HepG2 (cell line): Measurements from ENCODE around the gene MAP3K8. TPM values are rescaled to one million over a fixed set of nuclear protein-coding genes. Genes with fewer than 3 reads are reported as not detected.

Experiments used
- ATAC-seq: fragments of 200-7000 bp; cut with Tn5 transposase; 3 replicates; pipeline ENCODE4 v1.9.1; 2020; ENCODE audit warnings: mild to moderate bottlenecking, moderate library complexity
- Bru-seq: library from RNA; stranded (reverse); fragments of 400-500 nt; gene quantifications from one replicate; lab custom pipeline; 2021; lab: Mats Ljungman, UMichigan
- BruChase-seq, 2 experiments: library from RNA; stranded (reverse); fragments of 400-500 nt; gene quantifications; one replicate each; lab custom pipeline; 2021; lab: Mats Ljungman, UMichigan
- BruUV-seq: library from RNA; stranded (reverse); fragments of 400-500 nt; replicated peaks from 2 replicates; lab custom pipeline; 2021; lab: Mats Ljungman, UMichigan
- CTCF ChIA-PET: fragments of 300-600 bp; formaldehyde crosslinking; extraction: SDS; loops from one replicate; lab custom pipeline; 2021; ENCODE audit warnings: low total read pairs, inconsistent platforms, low intra/inter-chr PET ratio; lab: Yijun Ruan, JAX
- POLR2A ChIA-PET: fragments of 350-600 bp; sonication (Branson Sonifier 250); formaldehyde crosslinking; loops from one replicate; lab custom pipeline; 2020; ENCODE audit warnings: antibody characterized with exemption, inconsistent platforms; lab: Yijun Ruan, JAX
- DNase-seq: peaks from one replicate; pipeline ENCODE4 v3.0.0-alpha.2; 2015; ENCODE audit warnings: low spot score
- FAIRE-seq: peaks from 3 replicates; lab custom pipeline; 2011; peaks lifted over from hg19 to GRCh38; lab: Jason Lieb, UNC
- H2AFZ ChIP-seq: one replicate; pipeline ENCODE4 v1.6.1; 2011; ENCODE audit warnings: low read length, inconsistent platforms
- H3K27ac ChIP-seq: fragments of 300-600 bp; 3 replicates; pipeline ENCODE4 v1.8.0; 2011; ENCODE audit warnings: mixed run types, mild to moderate bottlenecking, mixed read lengths, low read length, inconsistent platforms; ENCODE audit not compliant: insufficient read depth; ENCODE audit errors: extremely low read length
- H3K27me3 ChIP-seq, 2 experiments: fragments of 200-600 bp in 1 of 2; 2 replicates in 1 of 2; 3 replicates in 1 of 2; pipeline versions ENCODE4 v1.6.0 to v1.8.0; 2011; ENCODE audit warnings: low read length in 2 of 2, mild to moderate bottlenecking in 2 of 2, moderate library complexity in 2 of 2, inconsistent platforms in 1 of 2; ENCODE audit not compliant: insufficient read depth in 2 of 2, control insufficient read depth in 1 of 2
- H3K36me3 ChIP-seq, 2 experiments: fragments of 200-600 bp in 1 of 2; replicated peaks in 1 of 2; 2 replicates in 1 of 2; 3 replicates in 1 of 2; pipeline versions ENCODE4 v1.5.1 to v1.8.0; 2011; ENCODE audit warnings: low read length in 2 of 2, inconsistent platforms in 1 of 2; ENCODE audit not compliant: insufficient read depth in 2 of 2, control insufficient read depth in 1 of 2
- H3K4me1 ChIP-seq: 2 replicates; pipeline ENCODE4 v1.5.1; 2012; ENCODE audit warnings: low read length, inconsistent platforms; ENCODE audit not compliant: insufficient read depth
- H3K4me2 ChIP-seq: 2 replicates; pipeline ENCODE4 v1.6.0; 2011; ENCODE audit warnings: low read depth, low read length, inconsistent platforms
- H3K4me3 ChIP-seq, 3 experiments: fragments of 200-600 bp in 1 of 3; sonication (generic), shearing (Covaris generic) in 1 of 3; replicated peaks in 1 of 3; 2 replicates each; pipeline ENCODE4 v1.5.1; 2011 to 2016; ENCODE audit warnings: low read length in 3 of 3, inconsistent platforms in 2 of 3, low read depth in 2 of 3, mild to moderate bottlenecking in 2 of 3, control low read depth in 1 of 3, mixed read lengths in 1 of 3; ENCODE audit not compliant: insufficient read depth in 1 of 3
- H3K79me2 ChIP-seq: one replicate; pipeline ENCODE4 v1.6.1; 2011; ENCODE audit warnings: low read length, inconsistent platforms; ENCODE audit not compliant: insufficient read depth
- H3K9ac ChIP-seq: 2 replicates; pipeline ENCODE4 v1.6.0; 2011; ENCODE audit warnings: mild to moderate bottlenecking, low read depth, low read length, inconsistent platforms; ENCODE audit not compliant: insufficient read depth
- H3K9me3 ChIP-seq: 2 replicates; pipeline ENCODE4 v1.5.1; 2012; ENCODE audit warnings: mild to moderate bottlenecking, low read length
- H4K20me1 ChIP-seq: 2 replicates; pipeline ENCODE4 v1.6.0; 2011; ENCODE audit warnings: inconsistent platforms, mild to moderate bottlenecking, low read length, moderate library complexity; ENCODE audit not compliant: insufficient read depth
- HDAC6 ChIP-seq: fragments of 200-600 bp; sonication (generic); IDR thresholded peaks from 2 replicates; pipeline ENCODE4 v1.7.0; 2017; ENCODE audit warnings: mild to moderate bottlenecking, antibody characterized with exemption, low read length, low read depth
- MTA3 ChIP-seq: sonication (generic); formaldehyde crosslinking; IDR thresholded peaks from 2 replicates; pipeline ENCODE4 v1.4.0; 2020; ENCODE audit warnings: missing genetic modification reagents
- MYNN ChIP-seq: sonication (generic); formaldehyde crosslinking; IDR thresholded peaks from 2 replicates; pipeline ENCODE4 v1.4.0; 2020; ENCODE audit warnings: mild to moderate bottlenecking, low read depth, missing genetic modification reagents
- NFYB ChIP-seq: sonication (generic); formaldehyde crosslinking; IDR thresholded peaks from 2 replicates; pipeline ENCODE4 v1.4.0; 2020; ENCODE audit warnings: missing genetic modification reagents
- THYN1 ChIP-seq: sonication (generic); formaldehyde crosslinking; IDR thresholded peaks from 2 replicates; pipeline ENCODE4 v1.8.1; 2023; ENCODE audit warnings: low read depth, mild to moderate bottlenecking, moderate library complexity, missing genetic modification reagents, borderline replicate concordance
- ZBTB4 ChIP-seq: sonication (generic); formaldehyde crosslinking; IDR thresholded peaks from 2 replicates; pipeline ENCODE4 v1.4.0; 2020; ENCODE audit warnings: missing genetic modification reagents, mild to moderate bottlenecking, borderline replicate concordance
- ZFYVE20 ChIP-seq: sonication (generic); formaldehyde crosslinking; IDR thresholded peaks from 2 replicates; pipeline ENCODE4 v1.8.0; 2023; ENCODE audit warnings: low read depth, mild to moderate bottlenecking, moderate library complexity, missing genetic modification reagents, borderline replicate concordance
- ZNF557 ChIP-seq: sonication (generic); formaldehyde crosslinking; IDR thresholded peaks from 2 replicates; pipeline ENCODE4 v1.4.0; 2020; ENCODE audit warnings: missing genetic modification reagents
- WGBS: methylation state at CpG from one replicate; pipeline ENCODE4 v1.1.6; 2017; ENCODE audit warnings: low lambda C conversion rate; 5-methylcytosine and 5-hydroxymethylcytosine counted together
- in situ Hi-C: cut with HindIII; loops from 2 replicates; pipeline ENCODE4 v1.10.0; 2017; ENCODE audit warnings: low pct_unique_long_range_greater_than_20kb; ENCODE audit not compliant: extremely low pct_ligation_motif_present
- intact Hi-C: fragments of 100-400 bp; cut with micrococcal nuclease; formaldehyde crosslinking; loops from one replicate; pipeline ENCODE4 v1.10.0; 2022; ENCODE audit not compliant: unreplicated experiment
- long read RNA-seq, 2 experiments: library from RNA in 1 of 2; library from polyadenylated mRNA in 1 of 2; stranded (forward) in 1 of 2; unstranded in 1 of 2; transcript quantifications; one replicate each; pipeline ENCODE4 v2.0.0, GENCODE V29; 2019 to 2022
- polyA minus RNA-seq, 3 experiments: library from RNA; depleted of rRNA, polyadenylated mRNA; stranded (reverse); fragments of >200 nt; gene quantifications; 2 replicates each; pipeline ENCODE4 v1.2.3, GENCODE V29; 2011; ENCODE audit warnings: low replicate concordance in 1 of 3
- polyA plus RNA-seq, 8 experiments: library from polyadenylated mRNA; depleted of rRNA in 3 of 8; stranded (reverse) in 7 of 8; unstranded in 1 of 8; fragments of >200 nt; fragmentation: Illumina TruSeq in 4 of 8; extraction: Trizol in 4 of 8; gene quantifications; 2 replicates each; pipeline versions ENCODE4 v1.2.1 to v1.2.3, GENCODE V29; 2011 to 2016; ENCODE audit warnings: low read depth in 4 of 8, missing spikeins in 1 of 8, mixed read lengths in 1 of 8; ENCODE audit not compliant: insufficient read depth in 1 of 8
- total RNA-seq, 5 experiments: library from RNA; depleted of rRNA; stranded (reverse); fragments of >200 nt; fragmentation: Illumina TruSeq; extraction: Trizol; gene quantifications; 2 replicates each; pipeline ENCODE4 v1.2.3, GENCODE V29; 2016; ENCODE audit warnings: low read depth in 1 of 5
- TF ChIP-seq, protein P1 (sequence below): IDR thresholded peaks from 2 replicates; pipeline ENCODE4 v1.6.1; 2016; ENCODE audit warnings: mild to moderate bottlenecking
- TF ChIP-seq, protein P2 (sequence below): sonication (generic); formaldehyde crosslinking; IDR thresholded peaks from 2 replicates; pipeline ENCODE4 v1.4.0; 2020; ENCODE audit warnings: mild to moderate bottlenecking, missing genetic modification reagents
- TF ChIP-seq, protein P3 (sequence below): IDR thresholded peaks from 2 replicates; pipeline ENCODE4 v1.6.1; 2012; ENCODE audit warnings: inconsistent platforms

MAP3K8 gene
- total RNA-seq (2016; rRNA removed; fragmentation: Illumina TruSeq; extraction: Trizol), result 19.3 and 21.8 TPM in 2 replicates
- 12.2 and 13.6 TPM in 2 replicates for total RNA-seq (2016; cell fraction: cytosol; rRNA removed; fragmentation: Illumina TruSeq; extraction: Trizol; ENCODE audit: low read depth)
- 18.0 and 21.2 TPM in 2 replicates for total RNA-seq (2016; cell fraction: insoluble cytoplasmic fraction; rRNA removed; fragmentation: Illumina TruSeq; extraction: Trizol)
- 15.3 and 19.2 TPM in 2 replicates for total RNA-seq (2016; cell fraction: membrane; rRNA removed; fragmentation: Illumina TruSeq; extraction: Trizol)
- total RNA-seq (2016; cell fraction: nucleus; rRNA removed; fragmentation: Illumina TruSeq; extraction: Trizol), result 22.1 and 23.1 TPM in 2 replicates
- 26.6 and 37.9 TPM in 2 replicates for polyA plus RNA-seq (2011; rRNA removed)
- 12.9 and 14.6 TPM in 2 replicates for polyA plus RNA-seq (2011; cell fraction: cytosol; rRNA removed)
- 26.9 and 27.5 TPM in 2 replicates for polyA plus RNA-seq (2011; cell fraction: nucleus; rRNA removed)
- polyA plus RNA-seq (2012), result 11.2 and 14.3 TPM in 2 replicates
- polyA plus RNA-seq (2016; cell fraction: cytosol; fragmentation: Illumina TruSeq; extraction: Trizol; ENCODE audit: low read depth), result 8.6 and 13.3 TPM in 2 replicates
- 15.6 and 17.9 TPM in 2 replicates for polyA plus RNA-seq (2016; cell fraction: insoluble cytoplasmic fraction; fragmentation: Illumina TruSeq; extraction: Trizol; ENCODE audit: low read depth)
- 9.4 and 12.4 TPM in 2 replicates for polyA plus RNA-seq (2016; cell fraction: membrane; fragmentation: Illumina TruSeq; extraction: Trizol; ENCODE audit: low read depth)
- polyA plus RNA-seq (2016; cell fraction: nucleus; fragmentation: Illumina TruSeq; extraction: Trizol; ENCODE audit: insufficient read depth, low read depth), result 41.0 and 46.6 TPM in 2 replicates
- 15.0 and 17.4 TPM in 2 replicates for polyA minus RNA-seq (2011; rRNA and poly(A)+ RNA removed; ENCODE audit: low replicate concordance)
- 7.3 and 10.3 TPM in 2 replicates for polyA minus RNA-seq (2011; cell fraction: cytosol; rRNA and poly(A)+ RNA removed)
- polyA minus RNA-seq (2011; cell fraction: nucleus; rRNA and poly(A)+ RNA removed), result 30.6 and 31.2 TPM in 2 replicates
- Bru-seq, nascent RNA, result percentile 87 among the genes with signal in this experiment
- BruChase-seq, experiment 1, labeled RNA remaining after a 6-hour chase, result percentile 70 among the genes with signal in this experiment
- percentile 76 among the genes with signal in this experiment for BruChase-seq, experiment 2, labeled RNA remaining after a 2-hour chase
- long read RNA-seq, experiment 1, partial matches to known transcripts, result 5 of 12 reads
- long read RNA-seq, experiment 1, other reads (novel, unspliced or antisense), result 3 of 12 reads
- long read RNA-seq, experiment 2, partial matches to known transcripts, result 3 of 12 reads
- long read RNA-seq, experiment 2, other reads (novel, unspliced or antisense), result 4 of 12 reads

GRCh38 chr10:30433730-30434272, at the start of gene MAP3K8:
MAP3K8 (plus strand) TSS chr10:30434184; CDS start chr10:30438939, 4,755 bp downstream.
- ATAC-seq (peak; percentile 89), DNase-seq (peak; percentile 89), FAIRE-seq (no peak)
- WGBS, result 0% methylated on average over 3 of the region's 56 CpGs
- peaks cover 50% of the 10 kb centered on the region for H3K4me1 ChIP-seq
- H3K36me3 ChIP-seq, result no peaks in the 10 kb centered on the region; a peak in 2 of 5 replicates
- peak within 1 kb of the TSS; percentile 89 for H3K9ac ChIP-seq
- H4K20me1 ChIP-seq, result peaks cover 20% of the 10 kb centered on the region
- in situ Hi-C loops, result loop anchor here (25.0 kb wide), 1 partner anchor 1504 kb away; the partner anchor contains the start of gene ARHGAP12
- H3K4me3 ChIP-seq, result peak within 1 kb of the TSS; percentile 93 to 97 (median 96)
- H3K27ac ChIP-seq, result peak within 1 kb of the TSS; percentile 97
- ChIA-PET POLR2A (interaction anchor here (0.6 to 3.6 kb wide), 18 partner anchors 10 to 171 kb away, joined by 3 to 53 read pairs (median 4); partner anchors contain the start of gene MTPAP), CTCF (interaction anchor here (1.2 kb wide), 1 partner anchor 10 kb away, joined by 3 read pairs; no protein-coding TSS in a partner anchor)
- H2AFZ ChIP-seq, result no peak within 1 kb of the TSS
- no peaks in the 10 kb centered on the region for H3K9me3 ChIP-seq
- no TSS peak for BruUV-seq
- H3K4me2 ChIP-seq, result peak within 1 kb of the TSS; percentile 95
- peaks cover 40% of the 10 kb centered on the region for H3K79me2 ChIP-seq
- intact Hi-C loops, result no loop called here
- no peaks in the 10 kb centered on the region; a peak in 1 of 5 replicates for H3K27me3 ChIP-seq
- TF ChIP-seq, protein P1, sequence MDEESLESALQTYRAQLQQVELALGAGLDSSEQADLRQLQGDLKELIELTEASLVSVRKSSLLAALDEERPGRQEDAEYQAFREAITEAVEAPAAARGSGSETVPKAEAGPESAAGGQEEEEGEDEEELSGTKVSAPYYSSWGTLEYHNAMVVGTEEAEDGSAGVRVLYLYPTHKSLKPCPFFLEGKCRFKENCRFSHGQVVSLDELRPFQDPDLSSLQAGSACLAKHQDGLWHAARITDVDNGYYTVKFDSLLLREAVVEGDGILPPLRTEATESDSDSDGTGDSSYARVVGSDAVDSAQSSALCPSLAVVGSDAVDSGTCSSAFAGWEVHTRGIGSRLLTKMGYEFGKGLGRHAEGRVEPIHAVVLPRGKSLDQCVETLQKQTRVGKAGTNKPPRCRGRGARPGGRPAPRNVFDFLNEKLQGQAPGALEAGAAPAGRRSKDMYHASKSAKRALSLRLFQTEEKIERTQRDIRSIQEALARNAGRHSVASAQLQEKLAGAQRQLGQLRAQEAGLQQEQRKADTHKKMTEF (CRISPR knock-in tag), result peak; percentile 81
- 0 out of 2 replicates have a peak, but pooled peaks have one; percentile 3 for TF ChIP-seq MYNN
- 0 out of 2 replicates have a peak, but pooled peaks have one; percentile 24 for TF ChIP-seq NFYB (CRISPR knock-in tag)
- no peak for TF ChIP-seq HDAC6
- TF ChIP-seq, protein P2, sequence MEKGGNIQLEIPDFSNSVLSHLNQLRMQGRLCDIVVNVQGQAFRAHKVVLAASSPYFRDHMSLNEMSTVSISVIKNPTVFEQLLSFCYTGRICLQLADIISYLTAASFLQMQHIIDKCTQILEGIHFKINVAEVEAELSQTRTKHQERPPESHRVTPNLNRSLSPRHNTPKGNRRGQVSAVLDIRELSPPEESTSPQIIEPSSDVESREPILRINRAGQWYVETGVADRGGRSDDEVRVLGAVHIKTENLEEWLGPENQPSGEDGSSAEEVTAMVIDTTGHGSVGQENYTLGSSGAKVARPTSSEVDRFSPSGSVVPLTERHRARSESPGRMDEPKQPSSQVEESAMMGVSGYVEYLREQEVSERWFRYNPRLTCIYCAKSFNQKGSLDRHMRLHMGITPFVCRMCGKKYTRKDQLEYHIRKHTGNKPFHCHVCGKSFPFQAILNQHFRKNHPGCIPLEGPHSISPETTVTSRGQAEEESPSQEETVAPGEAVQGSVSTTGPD (CRISPR knock-in tag), result peak; percentile 28; the same call in 1 of the 2 replicates
- no peak for TF ChIP-seq MTA3 (CRISPR knock-in tag)
- no peak for TF ChIP-seq ZBTB4
- no peak for TF ChIP-seq ZFYVE20 (CRISPR knock-in tag)
- no peak for TF ChIP-seq THYN1 (CRISPR knock-in tag)
- TF ChIP-seq, protein P3, sequence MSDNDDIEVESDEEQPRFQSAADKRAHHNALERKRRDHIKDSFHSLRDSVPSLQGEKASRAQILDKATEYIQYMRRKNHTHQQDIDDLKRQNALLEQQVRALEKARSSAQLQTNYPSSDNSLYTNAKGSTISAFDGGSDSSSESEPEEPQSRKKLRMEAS, result no peak
- no peak for TF ChIP-seq ZNF557 (CRISPR knock-in tag)
